ENCODE results near the gene CAMK2D.

CAMK2D gene

DNA sequence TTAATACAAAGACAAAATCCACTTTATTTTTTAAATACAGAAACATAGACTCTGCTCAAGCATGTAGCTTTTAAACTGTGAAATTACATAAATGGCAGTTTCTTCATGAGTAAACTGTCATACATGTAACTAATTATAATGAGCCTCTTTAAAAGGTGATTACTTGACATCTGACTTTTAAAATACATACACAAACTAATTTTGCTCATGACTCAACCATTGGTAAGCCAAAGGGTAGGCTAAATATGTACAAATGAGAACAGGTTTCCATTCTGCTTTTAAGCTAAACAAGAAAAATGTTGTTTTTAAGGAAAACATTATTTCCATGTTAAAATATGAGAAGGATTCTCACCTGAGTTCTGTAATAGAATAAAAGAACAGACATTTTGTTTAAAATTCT, 27.9 kb downstream of the CAMK2D start:
- no peak for DNase-seq (ENCODE audit: low read depth)
- no peak overlapping the region for H3K4me3 ChIP-seq (ENCODE audit: low read length)
- TF ChIP-seq, protein P1, sequence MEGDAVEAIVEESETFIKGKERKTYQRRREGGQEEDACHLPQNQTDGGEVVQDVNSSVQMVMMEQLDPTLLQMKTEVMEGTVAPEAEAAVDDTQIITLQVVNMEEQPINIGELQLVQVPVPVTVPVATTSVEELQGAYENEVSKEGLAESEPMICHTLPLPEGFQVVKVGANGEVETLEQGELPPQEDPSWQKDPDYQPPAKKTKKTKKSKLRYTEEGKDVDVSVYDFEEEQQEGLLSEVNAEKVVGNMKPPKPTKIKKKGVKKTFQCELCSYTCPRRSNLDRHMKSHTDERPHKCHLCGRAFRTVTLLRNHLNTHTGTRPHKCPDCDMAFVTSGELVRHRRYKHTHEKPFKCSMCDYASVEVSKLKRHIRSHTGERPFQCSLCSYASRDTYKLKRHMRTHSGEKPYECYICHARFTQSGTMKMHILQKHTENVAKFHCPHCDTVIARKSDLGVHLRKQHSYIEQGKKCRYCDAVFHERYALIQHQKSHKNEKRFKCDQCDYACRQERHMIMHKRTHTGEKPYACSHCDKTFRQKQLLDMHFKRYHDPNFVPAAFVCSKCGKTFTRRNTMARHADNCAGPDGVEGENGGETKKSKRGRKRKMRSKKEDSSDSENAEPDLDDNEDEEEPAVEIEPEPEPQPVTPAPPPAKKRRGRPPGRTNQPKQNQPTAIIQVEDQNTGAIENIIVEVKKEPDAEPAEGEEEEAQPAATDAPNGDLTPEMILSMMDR (conservative IDR thresholded peaks at IDR 0.05; ENCODE audit: low read length) = no peak

DNA sequence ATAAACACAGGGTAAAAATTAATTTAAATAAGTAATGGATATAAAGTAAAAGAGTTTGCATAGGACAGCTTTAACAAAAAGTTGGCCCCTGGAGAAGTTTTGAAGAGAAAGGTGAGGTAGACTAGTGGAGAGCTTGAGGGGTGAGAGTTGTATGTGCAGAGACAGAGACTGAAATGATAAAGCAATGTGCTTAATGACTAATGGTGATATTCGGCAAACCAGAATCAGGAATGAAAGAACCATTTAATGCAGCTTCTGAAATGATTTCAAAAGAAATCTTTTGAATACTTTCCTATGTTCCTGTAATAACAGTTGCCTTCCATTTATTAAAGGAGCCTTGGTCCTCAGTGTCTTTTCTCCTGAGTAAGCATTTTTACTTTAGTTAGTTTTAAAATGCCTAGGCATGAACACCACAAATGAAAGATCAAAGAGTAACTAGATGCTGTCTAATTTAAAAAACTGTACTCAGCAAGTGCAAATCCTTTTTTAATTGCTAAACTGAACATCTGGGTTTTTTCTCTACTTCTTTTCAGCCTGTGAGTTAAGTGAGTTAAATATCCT, 28.5 kb downstream of the CAMK2D start:
- TF ChIP-seq, protein P1 (conservative IDR thresholded peaks at IDR 0.05; ENCODE audit: low read length) = no peak
- H3K4me3 ChIP-seq (ENCODE audit: low read length) = no peak overlapping the region
- DNase-seq (ENCODE audit: low read depth) = no peak

DNA sequence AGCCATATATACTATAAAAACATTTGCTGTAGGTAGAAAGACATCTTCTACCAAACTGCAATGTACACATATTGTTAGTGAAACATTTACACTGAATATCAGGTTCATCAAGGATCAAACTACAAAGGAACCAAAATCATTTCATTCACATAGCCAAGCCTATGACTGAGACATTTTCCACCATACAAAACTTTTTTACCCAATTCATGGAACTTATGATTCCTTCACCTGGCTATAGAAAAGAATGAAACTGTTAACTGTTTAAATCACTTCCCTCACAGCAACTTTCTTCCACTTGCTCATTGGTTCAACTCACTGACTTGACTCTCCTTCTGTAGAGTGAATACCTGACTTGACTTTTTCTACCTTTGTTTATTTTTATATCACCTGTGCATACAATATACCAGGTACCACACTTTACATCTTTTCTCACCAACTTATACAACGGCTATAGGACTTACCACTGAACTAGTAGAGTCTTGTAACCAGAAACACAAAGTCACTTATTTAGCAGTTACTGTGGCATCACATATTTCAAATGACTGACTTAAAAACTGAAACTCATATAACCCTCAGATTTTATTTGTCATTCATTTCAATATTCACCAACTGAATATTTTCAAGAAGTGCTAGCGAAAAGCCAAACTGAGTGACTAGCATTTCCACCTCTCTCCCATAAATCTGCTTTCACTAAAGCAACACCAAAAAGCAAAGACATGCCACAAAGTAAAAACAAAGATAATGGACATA, 30.9 kb downstream of the CAMK2D start:
- no peak for DNase-seq (ENCODE audit: low read depth)
- H3K4me3 ChIP-seq (ENCODE audit: low read length) = no peak overlapping the region
- TF ChIP-seq, protein P1 (conservative IDR thresholded peaks at IDR 0.05; ENCODE audit: low read length) = no peak

DNA sequence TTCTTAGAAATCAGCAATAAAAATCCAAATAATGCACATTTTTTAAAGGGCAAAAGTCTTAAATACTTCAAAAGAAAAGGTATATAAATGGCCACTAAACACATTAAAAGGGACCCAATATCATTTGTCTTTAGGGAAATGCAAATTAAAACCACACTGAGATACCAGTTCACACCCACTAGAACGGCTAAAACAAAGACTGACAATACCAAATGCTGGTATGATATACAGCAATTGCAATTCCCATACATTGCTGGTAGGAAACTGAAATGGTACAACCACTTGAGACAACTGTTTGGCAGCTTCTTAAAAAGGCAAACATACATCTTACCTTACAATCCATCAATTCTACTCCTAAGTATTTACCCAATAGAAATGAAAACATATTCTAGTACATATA, 33.7 kb downstream of the CAMK2D start:
- no peak for DNase-seq (ENCODE audit: low read depth)
- TF ChIP-seq, protein P1 (conservative IDR thresholded peaks at IDR 0.05; ENCODE audit: low read length) = no peak
- no peak overlapping the region for H3K4me3 ChIP-seq (ENCODE audit: low read length)

DNA sequence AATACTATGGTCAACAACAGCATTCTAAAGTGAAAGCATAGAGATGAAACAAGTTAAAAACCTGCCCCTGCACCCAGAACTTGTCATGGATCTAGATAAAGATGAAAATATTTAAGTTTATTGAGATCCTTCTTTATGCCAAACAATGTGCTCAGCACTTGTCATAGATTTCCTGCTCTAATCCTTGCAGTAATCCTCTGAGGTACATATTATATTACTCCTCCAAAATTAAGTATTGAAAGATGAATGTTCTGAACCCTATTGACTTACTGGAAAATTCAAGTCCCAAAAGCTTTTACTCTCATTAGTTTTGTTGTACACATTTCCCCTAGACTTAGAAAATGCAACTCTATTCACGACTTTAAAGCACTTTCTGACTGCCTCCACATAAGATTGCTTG, 35.6 kb downstream of the CAMK2D start:
- H3K4me3 ChIP-seq (ENCODE audit: low read length) = no peak overlapping the region
- TF ChIP-seq, protein P1 (conservative IDR thresholded peaks at IDR 0.05; ENCODE audit: low read length) = no peak
- no peak for DNase-seq (ENCODE audit: low read depth)

DNA sequence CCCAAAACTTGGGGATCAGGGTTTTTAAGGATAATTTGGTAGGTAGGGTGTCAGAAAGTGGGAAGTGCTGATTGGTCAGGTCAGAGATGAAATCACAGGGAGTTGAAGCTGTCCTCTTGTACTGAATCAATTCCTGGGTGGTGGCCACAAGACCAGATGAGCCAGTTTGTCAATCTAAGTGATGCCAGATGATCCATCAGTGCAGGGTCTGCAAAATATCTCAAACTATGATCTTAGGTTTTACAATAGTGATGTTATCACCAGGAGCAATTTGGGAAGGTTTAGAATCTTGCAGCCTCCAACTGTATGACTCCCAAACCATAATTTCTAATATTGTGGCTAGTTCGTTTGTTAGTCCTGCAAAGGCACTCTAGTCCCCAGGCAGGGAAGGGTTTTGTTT, 43.3 kb downstream of the CAMK2D start:
- DNase-seq (ENCODE audit: low read depth) = no peak
- TF ChIP-seq, protein P1 (conservative IDR thresholded peaks at IDR 0.05; ENCODE audit: low read length) = no peak
- no peak overlapping the region for H3K4me3 ChIP-seq (ENCODE audit: low read length)
